ENCODE measurements around the gene CTAGE9. TPM values are rescaled to one million over a fixed set of nuclear protein-coding genes. Genes with fewer than 3 reads are reported as not detected.

CTAGE9 gene
- total and polyA plus RNA-seq, 3 donors from 2014 or later: 3.7 to 10.3 (median 6.6) TPM

DNA sequence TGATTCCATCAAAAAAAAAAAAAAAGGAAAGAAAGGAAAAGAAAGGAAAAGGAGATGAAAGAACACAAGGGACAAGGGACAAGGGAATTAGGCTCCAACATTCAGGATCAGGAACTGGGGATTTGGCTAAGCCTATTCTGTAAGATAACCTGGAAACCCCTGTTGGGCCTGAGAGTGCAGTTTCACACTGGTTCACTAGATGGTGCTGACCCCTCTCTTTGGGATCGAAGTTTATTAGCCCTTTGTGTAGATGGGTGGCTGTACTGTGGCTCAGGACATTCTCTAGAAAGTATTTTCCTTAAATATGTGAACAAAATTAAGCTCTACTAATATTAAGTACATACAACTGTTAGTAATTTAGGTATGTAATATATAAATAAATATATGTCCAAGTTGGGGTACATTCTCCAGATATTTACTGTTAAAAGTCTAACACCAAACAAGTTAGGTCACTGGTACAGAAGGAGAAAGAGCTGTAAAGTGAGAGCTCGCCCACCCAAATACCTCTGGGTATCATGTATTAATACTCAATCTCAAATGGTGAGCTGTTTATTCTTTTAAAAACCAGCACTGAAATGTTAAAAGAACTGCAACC, 15.9 kb downstream of the CTAGE9 start:
- H3K27ac ChIP-seq: no peak overlapping the region
- DNase-seq: peak; percentile 65
- TF ChIP-seq, protein P1, sequence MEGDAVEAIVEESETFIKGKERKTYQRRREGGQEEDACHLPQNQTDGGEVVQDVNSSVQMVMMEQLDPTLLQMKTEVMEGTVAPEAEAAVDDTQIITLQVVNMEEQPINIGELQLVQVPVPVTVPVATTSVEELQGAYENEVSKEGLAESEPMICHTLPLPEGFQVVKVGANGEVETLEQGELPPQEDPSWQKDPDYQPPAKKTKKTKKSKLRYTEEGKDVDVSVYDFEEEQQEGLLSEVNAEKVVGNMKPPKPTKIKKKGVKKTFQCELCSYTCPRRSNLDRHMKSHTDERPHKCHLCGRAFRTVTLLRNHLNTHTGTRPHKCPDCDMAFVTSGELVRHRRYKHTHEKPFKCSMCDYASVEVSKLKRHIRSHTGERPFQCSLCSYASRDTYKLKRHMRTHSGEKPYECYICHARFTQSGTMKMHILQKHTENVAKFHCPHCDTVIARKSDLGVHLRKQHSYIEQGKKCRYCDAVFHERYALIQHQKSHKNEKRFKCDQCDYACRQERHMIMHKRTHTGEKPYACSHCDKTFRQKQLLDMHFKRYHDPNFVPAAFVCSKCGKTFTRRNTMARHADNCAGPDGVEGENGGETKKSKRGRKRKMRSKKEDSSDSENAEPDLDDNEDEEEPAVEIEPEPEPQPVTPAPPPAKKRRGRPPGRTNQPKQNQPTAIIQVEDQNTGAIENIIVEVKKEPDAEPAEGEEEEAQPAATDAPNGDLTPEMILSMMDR (IDR thresholded peaks at IDR 0.05): peak; percentile 51 to 73 (median 67)
- no peak for TF ChIP-seq POLR2A (IDR thresholded peaks at IDR 0.05)
- H3K9me3 ChIP-seq: no peaks in the 10 kb centered on the region
- H3K4me1 ChIP-seq: no peaks in the 10 kb centered on the region
- H3K36me3 ChIP-seq (ENCODE audit: low read depth, missing control alignments): no peaks in the 10 kb centered on the region
- intact Hi-C loops (cut with DNase I; ENCODE audit: low total_unique reads): loop anchor here (5.0 kb wide), 1 partner anchor 212 kb away; no protein-coding TSS in a partner anchor
- H3K4me3 ChIP-seq: no peak overlapping the region
- 48 to 57% methylated on average over 2 of the region's 2 CpGs for WGBS, 2 donors
- no peaks in the 10 kb centered on the region for H3K27me3 ChIP-seq

DNA sequence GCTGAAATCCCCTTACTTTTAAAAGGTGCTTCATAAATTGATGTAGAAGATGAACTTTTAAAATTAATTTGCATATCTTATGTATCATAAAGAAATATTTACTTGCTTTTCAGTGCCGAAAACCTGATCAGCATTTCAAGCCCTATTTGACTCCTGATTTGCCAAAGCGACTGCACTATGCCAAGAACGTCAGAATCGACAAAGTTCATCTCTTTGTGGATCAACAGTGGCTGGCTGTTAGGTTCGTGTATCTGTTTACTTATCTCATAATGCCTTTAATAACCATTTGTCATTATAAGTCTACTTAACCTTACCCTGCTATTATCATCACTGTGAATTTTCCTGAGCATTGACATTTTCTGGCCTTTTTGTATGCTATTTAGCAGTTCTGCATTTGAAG, 17.4 kb downstream of the CTAGE9 start:
- TF ChIP-seq, protein P1 (IDR thresholded peaks at IDR 0.05): no peak
- no peak for TF ChIP-seq POLR2A (IDR thresholded peaks at IDR 0.05)
- intact Hi-C loops (cut with DNase I; ENCODE audit: low total_unique reads): no loop called here

DNA sequence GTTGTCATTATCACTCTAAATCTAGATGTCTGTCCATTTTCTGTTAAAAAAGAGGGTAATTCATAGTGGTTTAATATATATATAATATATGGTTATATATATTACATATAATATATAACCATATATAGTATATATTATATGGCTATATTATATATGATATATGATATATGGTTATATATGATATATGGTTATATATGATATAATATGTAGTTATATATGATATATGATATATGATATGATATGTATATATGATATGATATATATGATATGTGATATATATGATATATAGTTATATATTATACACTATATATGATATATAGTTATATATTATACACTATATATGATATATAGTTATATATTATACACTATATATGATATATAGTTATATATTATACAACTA, 18.2 kb downstream of the CTAGE9 start:
- H3K27ac ChIP-seq: no peak overlapping the region
- H3K4me1 ChIP-seq: no peaks in the 10 kb centered on the region
- H3K9me3 ChIP-seq: no peaks in the 10 kb centered on the region
- H3K27me3 ChIP-seq: no peaks in the 10 kb centered on the region
- no peak for DNase-seq
- no peak for TF ChIP-seq POLR2A (IDR thresholded peaks at IDR 0.05)
- TF ChIP-seq, protein P1 (IDR thresholded peaks at IDR 0.05): no peak
- intact Hi-C loops (cut with DNase I; ENCODE audit: low total_unique reads): no loop called here
- no peak overlapping the region for H3K4me3 ChIP-seq
- no peaks in the 10 kb centered on the region for H3K36me3 ChIP-seq (ENCODE audit: low read depth, missing control alignments)

More for the DNA sequence above, 17.4 kb downstream of the CTAGE9 start:
- Histone ChIP-seq H3K4me3 (no peak overlapping the region), H3K27me3 (no peaks in the 10 kb centered on the region), H3K9me3 (no peaks in the 10 kb centered on the region), H3K4me1 (no peaks in the 10 kb centered on the region), H3K27ac (no peak overlapping the region), H3K36me3 (ENCODE audit: low read depth, missing control alignments) (no peaks in the 10 kb centered on the region)
- no peak for DNase-seq
- 89 to 91% methylated on average over 5 of the region's 5 CpGs for WGBS, 2 donors

DNA sequence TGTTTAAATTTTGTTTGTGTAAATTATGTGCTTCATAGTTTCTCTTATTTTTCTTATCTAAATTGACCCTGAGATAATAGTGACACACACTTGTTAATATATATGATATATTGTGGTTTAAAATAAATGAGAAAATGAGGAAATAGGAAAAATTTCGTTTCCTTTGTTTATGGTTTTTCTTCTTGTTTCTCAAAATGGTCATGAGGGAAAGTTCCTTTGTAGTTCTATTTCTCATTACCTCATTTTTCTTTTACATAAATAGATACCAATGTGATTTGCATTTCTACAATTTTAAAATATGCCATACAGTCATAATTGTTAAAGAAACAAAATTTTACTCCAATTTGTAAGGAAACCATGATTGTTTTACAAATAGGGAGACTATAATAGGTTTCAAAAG, 18.8 kb downstream of the CTAGE9 start:
- intact Hi-C loops (cut with DNase I; ENCODE audit: low total_unique reads): no loop called here
- no peak for TF ChIP-seq POLR2A (IDR thresholded peaks at IDR 0.05)
- TF ChIP-seq, protein P1 (IDR thresholded peaks at IDR 0.05): no peak
- 51 to 72% methylated on average over 1 of the region's 1 CpG for WGBS, 2 donors

DNA sequence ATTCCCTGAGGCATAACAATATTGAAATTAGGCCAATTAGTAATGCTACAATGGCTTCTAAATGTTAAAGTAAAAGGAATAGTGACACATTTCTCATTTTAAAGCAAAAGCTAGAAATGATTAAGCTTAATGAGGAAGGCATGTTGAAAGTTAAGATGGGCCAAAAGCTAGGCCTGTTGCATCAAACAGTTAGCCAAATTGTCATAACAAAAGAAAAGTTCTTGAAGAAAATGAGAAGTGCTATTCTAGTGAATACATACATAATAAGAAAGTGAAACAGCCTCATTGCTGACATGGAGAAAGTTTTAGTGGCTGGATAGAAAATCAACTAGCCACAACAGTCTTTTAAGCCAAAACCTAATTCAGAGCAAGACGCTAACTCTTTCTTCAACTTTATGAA, 22.5 kb downstream of the CTAGE9 start:
- 88 to 94% methylated on average over 1 of the region's 1 CpG for WGBS, 2 donors
- no peak overlapping the region for H3K27ac ChIP-seq
- TF ChIP-seq POLR2A (IDR thresholded peaks at IDR 0.05): no peak
- TF ChIP-seq, protein P1 (IDR thresholded peaks at IDR 0.05): no peak
- no peak overlapping the region for H3K4me3 ChIP-seq
- no peaks in the 10 kb centered on the region for H3K27me3 ChIP-seq
- intact Hi-C loops (cut with DNase I; ENCODE audit: low total_unique reads): no loop called here
- no peaks in the 10 kb centered on the region for H3K4me1 ChIP-seq
- no peaks in the 10 kb centered on the region for H3K9me3 ChIP-seq
- DNase-seq: no peak
- no peaks in the 10 kb centered on the region for H3K36me3 ChIP-seq (ENCODE audit: low read depth, missing control alignments)

More for the DNA sequence above, 18.8 kb downstream of the CTAGE9 start:
- no peak overlapping the region for H3K27ac ChIP-seq
- H3K27me3 ChIP-seq: no peaks in the 10 kb centered on the region
- H3K4me1 ChIP-seq: no peaks in the 10 kb centered on the region
- no peaks in the 10 kb centered on the region for H3K36me3 ChIP-seq (ENCODE audit: low read depth, missing control alignments)
- DNase-seq: no peak
- H3K4me3 ChIP-seq: no peak overlapping the region
- no peaks in the 10 kb centered on the region for H3K9me3 ChIP-seq

Measured in testis (tissue), 3 donors.